Measurements from ENCODE around the gene PRICKLE4. TPM values are rescaled to one million over a fixed set of nuclear protein-coding genes. Genes with fewer than 3 reads are reported as not detected.

Gene PRICKLE4
- total RNA-seq, 1 donor from 2014 or later: 3.4 TPM

DNA sequence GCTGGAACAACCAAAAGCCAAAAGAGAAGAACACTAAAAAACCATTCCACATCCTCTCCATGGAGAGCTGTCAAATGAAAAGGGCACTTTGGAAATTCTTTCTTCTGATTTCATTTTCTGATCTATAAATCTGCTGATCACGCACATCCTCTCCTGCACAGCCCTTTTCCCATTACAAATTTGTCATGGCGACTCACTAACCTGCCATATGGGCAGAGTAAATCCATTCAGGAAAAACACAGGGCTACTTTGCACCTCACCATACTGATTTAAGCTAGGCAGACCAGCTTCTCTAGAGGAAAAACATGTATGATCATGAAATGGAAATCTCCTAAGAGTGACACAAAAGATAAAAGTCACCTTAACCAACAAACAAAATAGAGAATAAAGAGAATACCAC, 32.9 kb downstream of the PRICKLE4 start:
- H3K27ac Mint-ChIP-seq (ENCODE audit: unreplicated experiment): no peak overlapping the region
- no peak for FAIRE-seq
- Histone ChIP-seq H2AFZ (ENCODE audit: low read depth, low read length) (no peak overlapping the region), H3K27ac (ENCODE audit: low read depth, low read length) (no peak overlapping the region), H4K20me1 (ENCODE audit: insufficient read depth, low read length) (no peaks in the 10 kb centered on the region), H3K4me3 (ENCODE audit: insufficient read depth, low read depth, low read length) (no peak overlapping the region), H3K9me3 (ENCODE audit: insufficient read depth, low read depth, low read length) (no peaks in the 10 kb centered on the region), H3K9ac (ENCODE audit: low read length) (no peak overlapping the region), H3K4me2 (ENCODE audit: low read length) (no peak overlapping the region), H3K27me3 (ENCODE audit: insufficient read depth, low read length) (no peaks in the 10 kb centered on the region), H3K79me2 (ENCODE audit: insufficient read depth, low read length) (no peaks in the 10 kb centered on the region), H3K4me1 (ENCODE audit: insufficient read depth, low read length) (no peaks in the 10 kb centered on the region), H3K36me3 (ENCODE audit: insufficient read depth, low read length) (no peaks in the 10 kb centered on the region)
- H3K27me3 Mint-ChIP-seq (ENCODE audit: low read depth, unreplicated experiment): no peaks in the 10 kb centered on the region
- H3K4me1 Mint-ChIP-seq (ENCODE audit: low read depth, unreplicated experiment): peaks cover 14% of the 10 kb centered on the region
- no peaks in the 10 kb centered on the region for H3K9me3 Mint-ChIP-seq (ENCODE audit: unreplicated experiment)
- H3K4me3 Mint-ChIP-seq (ENCODE audit: unreplicated experiment): no peak overlapping the region
- no peak for DNase-seq (ENCODE audit: low read depth)
- TF ChIP-seq, protein P1, sequence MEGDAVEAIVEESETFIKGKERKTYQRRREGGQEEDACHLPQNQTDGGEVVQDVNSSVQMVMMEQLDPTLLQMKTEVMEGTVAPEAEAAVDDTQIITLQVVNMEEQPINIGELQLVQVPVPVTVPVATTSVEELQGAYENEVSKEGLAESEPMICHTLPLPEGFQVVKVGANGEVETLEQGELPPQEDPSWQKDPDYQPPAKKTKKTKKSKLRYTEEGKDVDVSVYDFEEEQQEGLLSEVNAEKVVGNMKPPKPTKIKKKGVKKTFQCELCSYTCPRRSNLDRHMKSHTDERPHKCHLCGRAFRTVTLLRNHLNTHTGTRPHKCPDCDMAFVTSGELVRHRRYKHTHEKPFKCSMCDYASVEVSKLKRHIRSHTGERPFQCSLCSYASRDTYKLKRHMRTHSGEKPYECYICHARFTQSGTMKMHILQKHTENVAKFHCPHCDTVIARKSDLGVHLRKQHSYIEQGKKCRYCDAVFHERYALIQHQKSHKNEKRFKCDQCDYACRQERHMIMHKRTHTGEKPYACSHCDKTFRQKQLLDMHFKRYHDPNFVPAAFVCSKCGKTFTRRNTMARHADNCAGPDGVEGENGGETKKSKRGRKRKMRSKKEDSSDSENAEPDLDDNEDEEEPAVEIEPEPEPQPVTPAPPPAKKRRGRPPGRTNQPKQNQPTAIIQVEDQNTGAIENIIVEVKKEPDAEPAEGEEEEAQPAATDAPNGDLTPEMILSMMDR (IDR thresholded peaks at IDR 0.05; ENCODE audit: insufficient read depth, low read depth, low read length): no peak
- no peak for TF ChIP-seq EZH2 (IDR thresholded peaks at IDR 0.05; ENCODE audit: insufficient read depth, low read length)
- peaks cover 5% of the 10 kb centered on the region for H3K36me3 Mint-ChIP-seq (ENCODE audit: low read depth, unreplicated experiment)

DNA sequence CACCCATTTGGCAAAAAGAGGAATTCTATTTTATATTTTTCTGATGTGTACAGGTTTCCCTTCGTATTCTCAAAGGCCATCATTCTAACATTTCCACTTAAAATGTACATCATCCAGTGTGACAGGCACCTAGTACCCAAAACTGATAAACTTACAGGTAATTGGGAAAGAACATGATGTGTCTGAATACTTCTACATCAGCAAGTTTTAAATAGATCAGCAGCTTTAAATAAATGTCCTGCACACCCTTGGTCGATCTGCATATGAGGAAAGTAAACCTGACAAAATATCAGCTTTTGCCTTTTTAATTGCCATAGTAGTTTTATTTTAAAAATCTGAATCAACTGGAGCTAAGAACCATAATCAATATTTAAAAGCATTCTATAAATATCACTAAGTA, 33.4 kb downstream of the PRICKLE4 start:
- Histone ChIP-seq H4K20me1 (ENCODE audit: insufficient read depth, low read length) (no peaks in the 10 kb centered on the region), H2AFZ (ENCODE audit: low read depth, low read length) (no peak overlapping the region), H3K79me2 (ENCODE audit: insufficient read depth, low read length) (no peaks in the 10 kb centered on the region), H3K9ac (ENCODE audit: low read length) (no peak overlapping the region), H3K27me3 (ENCODE audit: insufficient read depth, low read length) (no peaks in the 10 kb centered on the region), H3K4me1 (ENCODE audit: insufficient read depth, low read length) (no peaks in the 10 kb centered on the region), H3K36me3 (ENCODE audit: insufficient read depth, low read length) (no peaks in the 10 kb centered on the region), H3K4me3 (ENCODE audit: insufficient read depth, low read depth, low read length) (no peak overlapping the region), H3K9me3 (ENCODE audit: insufficient read depth, low read depth, low read length) (no peaks in the 10 kb centered on the region), H3K27ac (ENCODE audit: low read depth, low read length) (no peak overlapping the region), H3K4me2 (ENCODE audit: low read length) (no peak overlapping the region)
- no peak for FAIRE-seq
- TF ChIP-seq, protein P1 (IDR thresholded peaks at IDR 0.05; ENCODE audit: insufficient read depth, low read depth, low read length): no peak
- no peak for TF ChIP-seq EZH2 (IDR thresholded peaks at IDR 0.05; ENCODE audit: insufficient read depth, low read length)
- no peaks in the 10 kb centered on the region for H3K9me3 Mint-ChIP-seq (ENCODE audit: unreplicated experiment)
- H3K36me3 Mint-ChIP-seq (ENCODE audit: low read depth, unreplicated experiment): peaks cover 5% of the 10 kb centered on the region
- H3K27me3 Mint-ChIP-seq (ENCODE audit: low read depth, unreplicated experiment): no peaks in the 10 kb centered on the region
- H3K27ac Mint-ChIP-seq (ENCODE audit: unreplicated experiment): no peak overlapping the region
- peaks cover 14% of the 10 kb centered on the region for H3K4me1 Mint-ChIP-seq (ENCODE audit: low read depth, unreplicated experiment)
- no peak for DNase-seq (ENCODE audit: low read depth)
- H3K4me3 Mint-ChIP-seq (ENCODE audit: unreplicated experiment): no peak overlapping the region

DNA sequence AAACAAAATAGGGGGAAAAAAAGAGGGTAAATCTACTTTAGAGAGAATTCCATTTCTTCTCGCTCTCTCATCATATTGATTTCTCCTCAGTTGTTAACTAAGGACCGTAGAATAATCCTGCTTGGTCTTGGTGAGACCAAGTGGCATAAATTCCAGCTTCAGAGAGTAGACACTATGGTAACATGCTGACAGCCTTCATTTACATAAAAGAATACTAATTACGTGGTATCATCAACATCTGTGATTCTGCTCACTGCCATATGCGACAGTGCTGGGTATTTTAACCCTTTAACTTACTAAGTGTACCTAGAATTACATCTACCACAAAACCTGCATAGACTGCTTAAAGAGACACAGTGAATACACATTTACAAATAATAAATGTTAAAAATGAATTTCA, 34.0 kb downstream of the PRICKLE4 start:
- no peaks in the 10 kb centered on the region for H3K36me3 ChIP-seq (ENCODE audit: insufficient read depth, low read length)
- Mint-ChIP-seq H3K9me3 (ENCODE audit: unreplicated experiment) (no peaks in the 10 kb centered on the region), H3K36me3 (ENCODE audit: low read depth, unreplicated experiment) (peaks cover 5% of the 10 kb centered on the region), H3K4me1 (ENCODE audit: low read depth, unreplicated experiment) (peaks cover 14% of the 10 kb centered on the region), H3K4me3 (ENCODE audit: unreplicated experiment) (no peak overlapping the region), H3K27me3 (ENCODE audit: low read depth, unreplicated experiment) (no peaks in the 10 kb centered on the region), H3K27ac (ENCODE audit: unreplicated experiment) (no peak overlapping the region)
- H3K9ac ChIP-seq (ENCODE audit: low read length): no peak overlapping the region
- H3K4me3 ChIP-seq (ENCODE audit: insufficient read depth, low read depth, low read length): no peak overlapping the region
- H3K4me2 ChIP-seq (ENCODE audit: low read length): no peak overlapping the region
- no peaks in the 10 kb centered on the region for H3K27me3 ChIP-seq (ENCODE audit: insufficient read depth, low read length)
- no peaks in the 10 kb centered on the region for H3K4me1 ChIP-seq (ENCODE audit: insufficient read depth, low read length)
- no peak overlapping the region for H3K27ac ChIP-seq (ENCODE audit: low read depth, low read length)
- no peak for FAIRE-seq
- H4K20me1 ChIP-seq (ENCODE audit: insufficient read depth, low read length): no peaks in the 10 kb centered on the region
- no peak for TF ChIP-seq EZH2 (IDR thresholded peaks at IDR 0.05; ENCODE audit: insufficient read depth, low read length)
- no peak for DNase-seq (ENCODE audit: low read depth)
- no peak overlapping the region for H2AFZ ChIP-seq (ENCODE audit: low read depth, low read length)
- no peaks in the 10 kb centered on the region for H3K79me2 ChIP-seq (ENCODE audit: insufficient read depth, low read length)
- H3K9me3 ChIP-seq (ENCODE audit: insufficient read depth, low read depth, low read length): no peaks in the 10 kb centered on the region

Measured in astrocyte (in vitro differentiated cells and primary cell).